AG09309 (cell line): ENCODE data around the gene PPP2R5A.

Experiments
- DNase-seq: peaks from one replicate; pipeline ENCODE4 v3.0.0-alpha.2; 2010; ENCODE audit warnings: low read depth
- H3K4me3 ChIP-seq: 2 replicates; pipeline ENCODE4 v1.5.1; 2011; ENCODE audit warnings: mild to moderate bottlenecking, low read depth, low read length, moderate library complexity; ENCODE audit not compliant: control insufficient read depth
- CTCF ChIP-seq: IDR thresholded peaks from 2 replicates; pipeline ENCODE4 v1.5.1; 2011; ENCODE audit warnings: mild to moderate bottlenecking, low read depth, low read length, inconsistent platforms; ENCODE audit not compliant: insufficient read depth, control insufficient read depth; ENCODE audit errors: missing control alignments

Gene PPP2R5A

GRCh38 chr1:212255705-212256307, 29.4 kb upstream of the PPP2R5A start:
- H3K4me3 ChIP-seq = no peak overlapping the region
- TF ChIP-seq CTCF = no peak
- DNase-seq = no peak

- no peak for TF ChIP-seq CTCF
- H3K4me3 ChIP-seq = no peak overlapping the region
- DNase-seq = no peak
These were observed 28.8 kb upstream of the PPP2R5A start for GRCh38 chr1:212256369-212256768.

GRCh38 chr1:212257157-212257556, 28.1 kb upstream of the PPP2R5A start:
- H3K4me3 ChIP-seq = no peak overlapping the region
- no peak for TF ChIP-seq CTCF
- no peak for DNase-seq

GRCh38 chr1:212259693-212260480, 25.3 kb upstream of the PPP2R5A start:
- TF ChIP-seq CTCF = no peak
- DNase-seq = no peak
- no peak overlapping the region for H3K4me3 ChIP-seq

GRCh38 chr1:212260557-212261355, 24.5 kb upstream of the PPP2R5A start:
- no peak overlapping the region for H3K4me3 ChIP-seq
- TF ChIP-seq CTCF = no peak
- DNase-seq = no peak

GRCh38 chr1:212261361-212261929, 23.8 kb upstream of the PPP2R5A start:
- no peak for TF ChIP-seq CTCF
- no peak overlapping the region for H3K4me3 ChIP-seq
- DNase-seq = no peak
